B cell (primary cell): ENCODE results near the gene ADAMTS13.

Source experiments
- EZH2 ChIP-seq: IDR thresholded peaks from 2 replicates; pipeline ENCODE4 v1.6.1; 2012; ENCODE audit warnings: borderline replicate concordance, low read depth, mild to moderate bottlenecking, moderate library complexity, low read length; ENCODE audit not compliant: insufficient read depth, poor library complexity, severe bottlenecking
- TF ChIP-seq, protein P1 (sequence below): fragments of 200-600 bp; IDR thresholded peaks from one replicate; pipeline ENCODE4 v1.8.0; 2022; ENCODE audit warnings: antibody characterized with exemption, mild to moderate bottlenecking

DNA sequence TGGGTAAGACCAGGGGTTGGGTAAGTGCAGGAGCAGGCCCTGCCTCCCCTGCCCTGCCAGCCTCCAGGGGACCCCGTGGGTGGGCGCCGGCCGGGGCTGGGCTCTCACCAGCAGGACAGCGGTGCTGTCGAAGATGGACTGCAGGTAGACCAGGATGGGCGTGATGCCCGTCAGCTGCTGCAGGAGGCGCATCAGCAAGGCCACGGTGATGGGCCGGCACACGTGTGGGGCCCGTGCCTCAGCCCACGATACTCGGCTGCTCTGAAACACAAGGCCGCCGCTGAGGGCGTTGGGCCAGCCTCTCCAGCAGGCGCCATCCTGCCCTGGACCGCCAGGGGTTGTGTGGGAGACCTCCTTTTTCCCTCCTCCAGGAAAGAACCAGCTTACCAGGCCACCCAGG, 52.7 kb downstream of the ADAMTS13 start:
- TF ChIP-seq, protein P1, sequence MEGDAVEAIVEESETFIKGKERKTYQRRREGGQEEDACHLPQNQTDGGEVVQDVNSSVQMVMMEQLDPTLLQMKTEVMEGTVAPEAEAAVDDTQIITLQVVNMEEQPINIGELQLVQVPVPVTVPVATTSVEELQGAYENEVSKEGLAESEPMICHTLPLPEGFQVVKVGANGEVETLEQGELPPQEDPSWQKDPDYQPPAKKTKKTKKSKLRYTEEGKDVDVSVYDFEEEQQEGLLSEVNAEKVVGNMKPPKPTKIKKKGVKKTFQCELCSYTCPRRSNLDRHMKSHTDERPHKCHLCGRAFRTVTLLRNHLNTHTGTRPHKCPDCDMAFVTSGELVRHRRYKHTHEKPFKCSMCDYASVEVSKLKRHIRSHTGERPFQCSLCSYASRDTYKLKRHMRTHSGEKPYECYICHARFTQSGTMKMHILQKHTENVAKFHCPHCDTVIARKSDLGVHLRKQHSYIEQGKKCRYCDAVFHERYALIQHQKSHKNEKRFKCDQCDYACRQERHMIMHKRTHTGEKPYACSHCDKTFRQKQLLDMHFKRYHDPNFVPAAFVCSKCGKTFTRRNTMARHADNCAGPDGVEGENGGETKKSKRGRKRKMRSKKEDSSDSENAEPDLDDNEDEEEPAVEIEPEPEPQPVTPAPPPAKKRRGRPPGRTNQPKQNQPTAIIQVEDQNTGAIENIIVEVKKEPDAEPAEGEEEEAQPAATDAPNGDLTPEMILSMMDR, result no peak
- TF ChIP-seq EZH2, result no peak
